GM23338 (cell line): ENCODE data around the gene NUCB2. TPM values are rescaled to one million over a fixed set of nuclear protein-coding genes. Genes with fewer than 3 reads are reported as not detected.

Experiments used
- ATAC-seq: fragments of 200-7000 bp; cut with Tn5 transposase; 3 replicates; pipeline ENCODE4 v1.9.1; 2020
- DNase-seq: peaks from one replicate; pipeline ENCODE4 v3.0.0-alpha.2; 2015; ENCODE audit warnings: low spot score
- H2AFZ ChIP-seq: fragments of 200-600 bp; sonication (generic); 2 replicates; pipeline ENCODE4 v1.8.0; 2016; ENCODE audit warnings: antibody characterized with exemption, mild to moderate bottlenecking, moderate library complexity
- H3F3A ChIP-seq: fragments of 200-600 bp; sonication (generic); replicated peaks from 2 replicates; pipeline ENCODE4 v1.8.0; 2017; ENCODE audit warnings: antibody characterized with exemption, mixed run types, low read depth
- H3K27ac ChIP-seq: fragments of 200-600 bp; sonication (generic); 2 replicates; pipeline ENCODE4 v1.6.1; 2016; ENCODE audit warnings: low read depth
- H3K27me3 ChIP-seq: fragments of 200-600 bp; sonication (generic); 2 replicates; pipeline ENCODE4 v1.8.0; 2016; ENCODE audit warnings: mild to moderate bottlenecking, mixed run types, moderate library complexity; ENCODE audit not compliant: insufficient read depth
- H3K36me3 ChIP-seq: fragments of 200-600 bp; sonication (generic); 2 replicates; pipeline ENCODE4 v1.8.0; 2016; ENCODE audit warnings: mild to moderate bottlenecking; ENCODE audit not compliant: insufficient read depth
- H3K4me1 ChIP-seq: fragments of 200-600 bp; sonication (generic); 2 replicates; pipeline ENCODE4 v1.8.0; 2016; ENCODE audit warnings: mild to moderate bottlenecking, moderate library complexity; ENCODE audit not compliant: insufficient read depth
- H3K4me2 ChIP-seq: fragments of 200-600 bp; sonication (generic); 2 replicates; pipeline ENCODE4 v1.7.1; 2017; ENCODE audit warnings: mixed run types
- H3K4me3 ChIP-seq: fragments of 200-600 bp; sonication (generic); 2 replicates; pipeline ENCODE4 v1.6.1; 2016; ENCODE audit warnings: mixed run types
- H3K79me2 ChIP-seq: fragments of 200-600 bp; sonication (generic); replicated peaks from 2 replicates; pipeline ENCODE4 v1.8.0; 2017; ENCODE audit warnings: mild to moderate bottlenecking; ENCODE audit not compliant: insufficient read depth
- H3K9me2 ChIP-seq: fragments of 200-600 bp; sonication (generic); 2 replicates; pipeline ENCODE4 v1.8.0; 2017; ENCODE audit not compliant: insufficient read depth
- H4K20me1 ChIP-seq: fragments of 200-600 bp; sonication (generic); replicated peaks from 2 replicates; pipeline ENCODE4 v1.8.0; 2017; ENCODE audit warnings: mild to moderate bottlenecking; ENCODE audit not compliant: insufficient read depth
- H3K27ac Mint-ChIP-seq: 2 replicates; pipeline ENCODE4 v1.8.0; 2020; ENCODE audit warnings: inconsistent platforms, mild to moderate bottlenecking, moderate library complexity, mixed read lengths
- H3K27me3 Mint-ChIP-seq: 3 replicates; pipeline ENCODE4 v1.8.0; 2022; ENCODE audit warnings: low read depth, mild to moderate bottlenecking, moderate library complexity, mixed read lengths, inconsistent platforms; ENCODE audit not compliant: insufficient read depth, poor library complexity
- H3K36me3 Mint-ChIP-seq: 3 replicates; pipeline ENCODE4 v1.8.0; 2021; ENCODE audit warnings: low read depth, mild to moderate bottlenecking, inconsistent platforms, moderate library complexity, mixed read lengths
- H3K4me1 Mint-ChIP-seq: 3 replicates; pipeline ENCODE4 v1.8.0; 2020; ENCODE audit warnings: mild to moderate bottlenecking, inconsistent platforms, mixed read lengths
- H3K4me3 Mint-ChIP-seq: 3 replicates; pipeline ENCODE4 v1.8.0; 2021; ENCODE audit warnings: moderate library complexity, mild to moderate bottlenecking, inconsistent platforms, mixed read lengths
- H3K9me3 Mint-ChIP-seq: 3 replicates; pipeline ENCODE4 v1.8.0; 2020; ENCODE audit warnings: moderate library complexity, mild to moderate bottlenecking, inconsistent platforms, mixed read lengths
- EZH2 ChIP-seq: fragments of 200-600 bp; sonication (generic); IDR thresholded peaks from one replicate; pipeline ENCODE4 v1.8.0; 2017; ENCODE audit warnings: antibody characterized with exemption, mild to moderate bottlenecking, low read depth; ENCODE audit not compliant: unreplicated experiment
- EZH2phosphoT487 ChIP-seq: fragments of 200-600 bp; sonication (generic); IDR thresholded peaks from one replicate; pipeline ENCODE4 v1.8.1; 2018; ENCODE audit warnings: antibody characterized with exemption; ENCODE audit not compliant: unreplicated experiment
- JUNB ChIP-seq: IDR thresholded peaks from one replicate; pipeline ENCODE4 v1.6.1; 2016; ENCODE audit warnings: antibody characterized with exemption; ENCODE audit not compliant: unreplicated experiment
- NANOG ChIP-seq: IDR thresholded peaks from 2 replicates; pipeline ENCODE4 v1.6.1; 2016; ENCODE audit warnings: antibody characterized with exemption, borderline replicate concordance
- ZNF114 ChIP-seq: fragments of 250-450 bp; sonication (Bioruptor Pico); IDR thresholded peaks from 2 replicates; pipeline ENCODE4 v1.5.0; 2020; ENCODE audit warnings: mild to moderate bottlenecking, moderate library complexity
- ZNF331 ChIP-seq: fragments of 250-450 bp; sonication (Bioruptor Pico); IDR thresholded peaks from 2 replicates; pipeline ENCODE4 v1.5.0; 2020; ENCODE audit warnings: low read depth, mild to moderate bottlenecking, moderate library complexity
- polyA plus RNA-seq: library from polyadenylated mRNA; unstranded; fragments of >200 nt; fragmentation: Nextera tagmentation; extraction: Ambion mirVana; gene quantifications from 2 replicates; pipeline ENCODE4 v1.2.1, GENCODE V29; 2016
- total RNA-seq: library from RNA; depleted of rRNA; stranded (reverse); fragments of >200 nt; shearing (Covaris generic); gene quantifications from 2 replicates; pipeline ENCODE4 v1.2.3, GENCODE V29; 2014; rRNA removed

The NUCB2 gene
- total and polyA plus RNA-seq, 2 experiments from 2014 or later = 16.6 to 86.9 TPM

- TF ChIP-seq EZH2phosphoT487 = no peak
- no peak for TF ChIP-seq ZNF331 (CRISPR knock-in tag)
- no peak for TF ChIP-seq EZH2
- TF ChIP-seq ZNF114 (CRISPR knock-in tag) = no peak
- no peak for TF ChIP-seq NANOG
- TF ChIP-seq JUNB = no peak
Measured at GRCh38 chr11:17379383-17380180, 103.0 kb downstream of the NUCB2 start (continued).

- TF ChIP-seq JUNB = no peak
- no peak for TF ChIP-seq ZNF331 (CRISPR knock-in tag)
- no peak for TF ChIP-seq EZH2phosphoT487
- Mint-ChIP-seq H3K4me1 (peaks cover 4% of the 10 kb centered on the region; the same call in 2 of the 3 replicates), H3K36me3 (peaks cover 18% of the 10 kb centered on the region), H3K4me3 (no peak overlapping the region), H3K27ac (no peak overlapping the region), H3K27me3 (peaks cover 10% of the 10 kb centered on the region), H3K9me3 (peaks cover 28% of the 10 kb centered on the region)
- Histone ChIP-seq H3K79me2 (no peaks in the 10 kb centered on the region), H3K4me3 (no peak overlapping the region), H2AFZ (no peak overlapping the region), H3K27me3 (no peaks in the 10 kb centered on the region), H3K4me2 (no peak overlapping the region), H4K20me1 (no peaks in the 10 kb centered on the region), H3K27ac (no peak overlapping the region), H3K9me2 (no peaks in the 10 kb centered on the region), H3K4me1 (no peaks in the 10 kb centered on the region), H3K36me3 (peaks cover 5% of the 10 kb centered on the region; the same call in 1 of the 2 replicates), H3F3A (no peaks in the 10 kb centered on the region)
- DNase-seq (no peak), ATAC-seq (no peak)
Measured at GRCh38 chr11:17381156-17381555, 104.6 kb downstream of the NUCB2 start.

Other genes with a start within 250 kb of the NUCB2 start
- 1,155 and 1,211 TPM in 2 replicates for gene RPS13, start 199.1 kb upstream of the NUCB2 start, total RNA-seq
- gene RPS13, start 199.1 kb upstream of the NUCB2 start, polyA plus RNA-seq = 1,691 and 1,717 TPM in 2 replicates
- gene PIK3C2A, start 68.8 kb upstream of the NUCB2 start, total RNA-seq = 117 and 123 TPM in 2 replicates
- 45.8 and 59.5 TPM in 2 replicates for gene PIK3C2A, start 68.8 kb upstream of the NUCB2 start, polyA plus RNA-seq
- 1.5 and 1.9 TPM in 2 replicates for gene NCR3LG1, start 75.1 kb downstream of the NUCB2 start, total RNA-seq
- 0.15 and 0.28 TPM in 2 replicates for gene NCR3LG1, start 75.1 kb downstream of the NUCB2 start, polyA plus RNA-seq
- gene KCNJ11, start 111.9 kb downstream of the NUCB2 start, total RNA-seq = 5.9 and 7.9 TPM in 2 replicates
- 0.89 and 2.2 TPM in 2 replicates for gene KCNJ11, start 111.9 kb downstream of the NUCB2 start, polyA plus RNA-seq
- 2.4 and 3.4 TPM in 2 replicates for gene ABCC8, start 200.1 kb downstream of the NUCB2 start, total RNA-seq
- 1.5 and 2.0 TPM in 2 replicates for gene ABCC8, start 200.1 kb downstream of the NUCB2 start, polyA plus RNA-seq